GM18907 (cell line): ENCODE data around the gene CCDC12.
A peak's percentile ranks its signal among the peaks of the same experiment; 100 is the strongest.

Experiments used
- ATAC-seq: cut with Tn5 transposase; IDR thresholded peaks from one replicate; pipeline ENCODE4 v1.9.1; 2021; ENCODE audit warnings: mild to moderate bottlenecking, moderate library complexity; ENCODE audit not compliant: unreplicated experiment

The CCDC12 gene

DNA sequence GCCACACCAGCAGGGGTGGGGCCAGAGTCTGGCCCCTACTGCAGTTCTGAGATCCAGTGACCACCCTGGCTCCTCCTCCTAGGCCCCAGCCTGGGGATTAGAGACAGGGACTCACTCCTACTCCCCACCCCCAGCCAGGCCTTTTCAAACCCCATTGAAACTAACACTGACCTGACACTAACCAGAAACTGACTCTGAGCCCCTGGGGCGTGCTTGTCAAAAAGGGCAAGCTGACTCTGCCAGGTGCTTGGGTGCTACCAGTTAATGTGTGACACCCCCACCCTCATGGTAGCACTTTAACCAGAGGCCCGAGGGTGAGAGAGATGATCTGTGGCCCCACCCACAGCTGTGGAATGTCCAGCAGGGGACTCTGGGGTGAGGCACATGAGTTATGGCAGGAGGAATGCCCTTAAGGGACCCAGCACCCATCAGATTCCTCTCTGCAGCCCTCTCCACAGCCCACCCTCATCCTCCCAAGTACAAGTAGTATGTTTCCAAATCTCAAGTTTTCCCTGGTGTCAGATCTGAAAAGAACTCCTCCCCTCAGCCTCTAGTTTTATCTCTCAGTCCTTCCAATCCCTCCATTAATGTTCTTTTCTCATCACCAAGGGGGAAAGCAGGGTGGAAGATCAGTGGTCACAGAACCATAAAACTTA lies 97.6 kb downstream of the CCDC12 start:
- ATAC-seq = peak; percentile 60

DNA sequence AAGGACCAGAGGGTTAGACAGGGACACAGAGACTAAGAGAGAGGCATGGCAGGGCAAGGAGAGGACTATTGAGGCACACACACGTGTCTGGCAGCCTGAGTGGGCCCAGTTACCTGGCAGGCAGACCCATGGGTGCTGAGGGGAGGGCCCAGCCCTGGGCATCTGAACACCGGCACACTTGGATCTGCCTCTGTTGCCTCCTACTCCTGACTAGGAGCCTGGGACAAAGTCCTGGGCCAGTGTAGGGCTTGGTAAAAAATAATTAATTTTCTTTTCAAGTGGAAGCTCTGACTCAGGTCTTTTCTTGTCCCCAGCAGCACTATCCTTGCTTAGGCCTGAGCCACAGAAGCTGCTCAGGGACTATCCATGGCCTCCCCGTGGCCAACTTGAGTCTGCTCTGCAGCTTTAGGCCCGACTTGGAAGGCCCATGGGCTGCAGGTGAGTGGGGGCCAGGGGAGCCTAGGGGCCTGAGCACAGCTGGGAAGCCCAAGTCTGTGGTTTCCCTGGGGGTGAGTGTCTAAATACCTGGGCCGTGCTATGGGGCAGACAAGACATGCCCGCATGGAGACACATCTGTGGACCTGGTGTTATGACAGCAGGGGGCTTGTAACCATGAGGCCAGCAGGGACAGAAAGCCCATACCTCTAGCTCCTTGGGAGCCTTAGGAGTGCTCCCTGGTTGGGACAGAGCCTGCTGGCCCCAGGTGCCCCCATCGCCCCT lies 99.0 kb downstream of the CCDC12 start, which contains the start of gene PTH1R:
Gene PTH1R, plus strand, starts transcription at position 316 of the 720 bp plus-strand sequence. CDS start 5,839 bp downstream, outside the sequence.
- ATAC-seq = no peak

DNA sequence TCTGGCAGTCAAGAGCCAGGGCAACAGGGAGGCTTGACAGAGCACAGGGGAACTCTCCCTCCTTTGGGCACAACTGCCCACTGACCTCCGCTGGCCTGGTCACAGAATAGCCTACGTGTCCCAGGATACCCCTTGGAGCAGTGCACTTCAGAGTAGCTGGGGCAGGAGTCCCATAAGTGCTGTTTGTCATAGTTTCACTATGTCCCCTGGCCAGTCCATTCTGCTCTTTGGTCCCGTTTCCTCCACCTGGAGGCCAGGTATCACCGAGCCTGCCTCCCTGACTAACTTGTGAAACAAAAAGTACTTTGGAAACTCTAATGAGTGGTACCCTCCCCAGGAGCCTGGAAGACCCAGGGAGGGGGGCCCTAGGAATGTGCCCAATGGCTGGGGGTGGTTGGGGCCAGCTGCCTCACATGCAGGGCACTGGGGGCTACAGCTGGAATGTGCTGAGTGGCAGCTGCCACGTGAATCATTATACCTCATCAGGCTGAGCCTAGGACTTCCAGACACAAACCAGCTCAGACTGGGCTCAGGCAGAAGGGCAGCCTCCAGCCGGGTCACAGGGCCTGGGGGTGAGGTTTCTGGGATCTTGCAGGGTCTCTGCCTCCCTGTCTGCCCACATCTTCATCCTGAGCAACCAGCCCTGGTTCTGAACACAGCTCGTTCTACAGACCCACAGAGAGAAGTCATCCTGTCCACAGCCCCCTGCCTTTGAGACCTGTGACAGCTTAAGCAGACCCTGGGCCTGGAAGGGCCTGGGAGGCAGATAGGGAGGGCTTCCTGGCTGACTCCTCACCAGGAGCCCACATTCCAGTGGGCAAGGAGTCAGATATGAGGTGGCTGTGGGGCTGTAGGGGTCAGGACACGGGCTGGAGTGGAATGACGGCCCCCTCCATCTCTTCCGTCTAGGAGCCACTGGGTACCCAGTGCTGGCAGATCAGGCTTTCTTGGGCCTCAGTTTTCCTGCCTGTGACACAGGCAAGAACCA lies 99.9 kb downstream of the CCDC12 start:
- ATAC-seq = no peak

DNA sequence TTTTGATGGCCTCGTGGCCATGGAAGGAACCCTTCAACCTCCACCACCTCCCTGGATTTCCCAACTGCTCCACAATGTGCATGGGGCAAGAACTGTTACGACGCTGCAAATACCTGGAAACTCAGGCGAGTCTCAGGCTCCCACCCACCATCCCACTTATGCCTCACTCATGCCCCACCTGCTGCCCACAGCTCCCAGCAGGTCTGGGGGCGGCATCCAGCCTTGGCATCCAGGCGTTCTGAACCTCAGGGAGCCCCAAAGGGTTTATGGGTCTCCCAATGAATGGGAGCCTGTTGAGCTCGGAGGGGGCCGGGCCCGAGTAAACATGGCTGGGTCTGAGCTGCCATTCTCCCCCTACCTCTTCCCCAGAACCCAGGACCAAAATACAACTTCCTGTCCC lies 101.0 kb downstream of the CCDC12 start:
- ATAC-seq = no peak

DNA sequence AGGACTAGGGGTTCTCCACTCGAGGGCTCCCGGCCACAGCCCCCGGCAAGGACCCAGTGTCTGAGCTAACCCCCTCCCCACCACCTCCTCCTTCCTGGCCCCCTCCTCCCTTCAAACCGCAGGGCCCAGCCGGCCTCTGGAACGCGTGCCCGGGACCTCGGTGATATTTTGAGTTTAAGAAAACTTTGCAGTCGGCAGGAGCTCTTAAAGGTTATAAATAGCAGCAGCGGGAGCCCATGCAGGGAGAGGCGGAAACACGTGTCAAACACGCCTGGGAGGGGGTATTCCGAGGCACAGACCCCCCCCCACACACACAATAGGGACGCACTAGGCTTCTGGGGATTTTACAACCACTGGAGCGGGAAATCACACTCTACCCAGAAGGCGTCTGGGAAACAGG lies 102.1 kb downstream of the CCDC12 start:
- ATAC-seq = no peak

DNA sequence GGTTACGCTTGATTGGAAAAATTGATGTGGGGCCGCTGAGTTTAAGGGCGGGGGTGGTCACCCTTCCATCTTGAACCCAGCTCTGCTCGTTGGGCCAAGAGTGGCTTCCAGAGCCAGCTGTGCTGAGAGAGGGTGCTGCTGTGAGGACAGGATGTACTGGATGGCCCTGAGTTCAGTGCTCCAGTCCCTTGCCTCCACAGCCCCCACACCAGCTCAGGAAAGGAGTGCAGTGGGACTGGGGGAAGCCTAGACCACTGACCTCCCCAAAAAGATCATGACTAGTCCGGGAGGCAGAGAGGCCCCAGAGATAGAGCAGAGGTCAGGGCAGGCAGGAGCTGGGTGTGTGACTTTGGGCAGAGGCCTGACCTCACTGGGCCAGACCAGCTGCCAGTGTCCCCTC lies 103.0 kb downstream of the CCDC12 start:
- no peak for ATAC-seq
